ENCODE data around the gene PLD1.

DNA sequence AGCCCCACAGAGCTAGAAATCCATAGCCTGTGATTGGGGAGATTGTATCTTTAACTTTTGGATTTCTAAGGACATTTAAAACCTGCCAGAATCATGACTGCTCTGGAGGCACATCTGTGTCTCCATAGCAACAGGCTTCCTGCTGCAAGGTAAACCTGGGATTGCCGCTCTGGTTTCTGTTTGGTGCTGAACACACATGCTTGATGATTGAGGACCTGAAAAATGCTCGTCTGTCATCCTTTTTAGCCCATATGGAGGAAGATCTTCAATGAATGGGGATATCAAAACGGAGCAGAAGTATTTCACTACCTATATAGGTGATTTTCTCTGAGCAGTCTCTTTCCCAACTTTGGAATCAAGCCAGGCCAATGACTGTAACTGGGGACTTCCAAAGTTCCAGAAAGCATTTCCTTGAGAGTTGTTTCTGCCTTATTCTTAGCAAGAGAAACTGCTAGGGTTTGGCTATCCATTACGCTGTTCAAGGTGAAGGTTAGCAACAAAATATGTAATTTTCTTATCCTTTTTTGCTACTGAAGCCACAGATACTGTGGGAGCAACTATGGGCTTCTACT lies 253.6 kb downstream of the PLD1 start:
- TF ChIP-seq, protein P1, sequence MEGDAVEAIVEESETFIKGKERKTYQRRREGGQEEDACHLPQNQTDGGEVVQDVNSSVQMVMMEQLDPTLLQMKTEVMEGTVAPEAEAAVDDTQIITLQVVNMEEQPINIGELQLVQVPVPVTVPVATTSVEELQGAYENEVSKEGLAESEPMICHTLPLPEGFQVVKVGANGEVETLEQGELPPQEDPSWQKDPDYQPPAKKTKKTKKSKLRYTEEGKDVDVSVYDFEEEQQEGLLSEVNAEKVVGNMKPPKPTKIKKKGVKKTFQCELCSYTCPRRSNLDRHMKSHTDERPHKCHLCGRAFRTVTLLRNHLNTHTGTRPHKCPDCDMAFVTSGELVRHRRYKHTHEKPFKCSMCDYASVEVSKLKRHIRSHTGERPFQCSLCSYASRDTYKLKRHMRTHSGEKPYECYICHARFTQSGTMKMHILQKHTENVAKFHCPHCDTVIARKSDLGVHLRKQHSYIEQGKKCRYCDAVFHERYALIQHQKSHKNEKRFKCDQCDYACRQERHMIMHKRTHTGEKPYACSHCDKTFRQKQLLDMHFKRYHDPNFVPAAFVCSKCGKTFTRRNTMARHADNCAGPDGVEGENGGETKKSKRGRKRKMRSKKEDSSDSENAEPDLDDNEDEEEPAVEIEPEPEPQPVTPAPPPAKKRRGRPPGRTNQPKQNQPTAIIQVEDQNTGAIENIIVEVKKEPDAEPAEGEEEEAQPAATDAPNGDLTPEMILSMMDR (IDR thresholded peaks at IDR 0.05; ENCODE audit: low read depth, low read length, poor library complexity, severe bottlenecking), result no peak
- TF ChIP-seq EZH2phosphoT487 (IDR thresholded peaks at IDR 0.05; ENCODE audit: borderline replicate concordance, low read length), result no peak
